Endothelial cell of umbilical vein (primary cell): ENCODE results near the gene ENOPH1. TPM values are rescaled to one million over a fixed set of nuclear protein-coding genes. Genes with fewer than 3 reads are reported as not detected.

Experiments
- BruUV-seq: library from RNA; stranded (reverse); fragments of 400-500 nt; replicated peaks from 2 replicates; lab custom pipeline; 2021; lab: Mats Ljungman, UMichigan
- CTCF ChIA-PET: fragments of 300-600, 350-600 bp; sonication (Branson Sonifier 250); formaldehyde crosslinking; loops from one replicate; lab custom pipeline; 2021; ENCODE audit warnings: antibody characterized with exemption, inconsistent platforms; lab: Charles Lee
- POLR2A ChIA-PET: fragments of 300-600, 350-600 bp; sonication (Branson Sonifier 250); formaldehyde crosslinking; loops from one replicate; lab custom pipeline; 2021; ENCODE audit warnings: antibody characterized with exemption, inconsistent platforms; lab: Charles Lee
- DNase-seq: peaks from one replicate; pipeline ENCODE4 v3.0.0-alpha.2; 2011; ENCODE audit warnings: low read depth, low spot score
- FAIRE-seq: peaks from 2 replicates; lab custom pipeline; 2011; peaks lifted over from hg19 to GRCh38; lab: Jason Lieb, UNC
- H2AFZ ChIP-seq: 2 replicates; pipeline ENCODE4 v1.6.0; 2012; ENCODE audit warnings: low read depth, low read length, control low read depth, inconsistent platforms
- H3K27ac ChIP-seq: 2 replicates; pipeline ENCODE4 v1.5.1; 2011; ENCODE audit warnings: low read depth, mild to moderate bottlenecking, control low read depth, low read length, moderate library complexity; ENCODE audit not compliant: insufficient read depth
- H3K27me3 ChIP-seq, 2 experiments: 2 replicates each; pipeline versions ENCODE4 v1.6.0 to v1.6.1; 2011; ENCODE audit warnings: low read length in 2 of 2, mixed read lengths in 1 of 2; ENCODE audit not compliant: control insufficient read depth in 2 of 2, insufficient read depth in 2 of 2
- H3K36me3 ChIP-seq, 2 experiments: 2 replicates in 1 of 2; 3 replicates in 1 of 2; pipeline ENCODE4 v1.5.1; 2011; ENCODE audit warnings: low read length in 2 of 2, mild to moderate bottlenecking in 1 of 2, moderate library complexity in 1 of 2; ENCODE audit not compliant: control insufficient read depth in 2 of 2, insufficient read depth in 2 of 2; ENCODE audit errors: extremely low read depth in 1 of 2
- H3K4me1 ChIP-seq: 3 replicates; pipeline ENCODE4 v1.5.1; 2011; ENCODE audit warnings: mild to moderate bottlenecking, low read length; ENCODE audit not compliant: control insufficient read depth, insufficient read depth; ENCODE audit errors: extremely low read depth
- H3K4me2 ChIP-seq: 2 replicates; pipeline ENCODE4 v1.6.1; 2011; ENCODE audit warnings: low read length, control low read depth, mixed read lengths; ENCODE audit not compliant: insufficient read depth
- H3K4me3 ChIP-seq, 3 experiments: fragments of 200-600 bp in 1 of 3; sonication (generic), shearing (Covaris generic) in 1 of 3; replicated peaks in 1 of 3; 2 replicates each; pipeline ENCODE4 v1.5.1; 2011 to 2016; ENCODE audit warnings: control low read depth in 3 of 3, low read length in 3 of 3, mild to moderate bottlenecking in 2 of 3, inconsistent platforms in 1 of 3, low read depth in 1 of 3, moderate library complexity in 1 of 3; ENCODE audit not compliant: insufficient read depth in 1 of 3
- H3K79me2 ChIP-seq: 2 replicates; pipeline ENCODE4 v1.6.0; 2012; ENCODE audit warnings: low read length, inconsistent platforms; ENCODE audit not compliant: control insufficient read depth, insufficient read depth
- H3K9ac ChIP-seq: replicated peaks from 2 replicates; pipeline ENCODE3; 2011; ENCODE audit warnings: low read length, control low read depth; ENCODE audit not compliant: insufficient read depth; ENCODE audit errors: extremely low read depth
- H3K9me1 ChIP-seq: replicated peaks from 3 replicates; pipeline ENCODE4 v1.6.0; 2011; ENCODE audit warnings: mild to moderate bottlenecking, low read length; ENCODE audit not compliant: control insufficient read depth, insufficient read depth; ENCODE audit errors: extremely low read depth
- H3K9me3 ChIP-seq: replicated peaks from 2 replicates; pipeline ENCODE4 v1.5.1; 2012; ENCODE audit warnings: low read length, inconsistent platforms; ENCODE audit not compliant: control insufficient read depth, insufficient read depth
- H4K20me1 ChIP-seq: replicated peaks from 2 replicates; pipeline ENCODE3; 2011; ENCODE audit warnings: mild to moderate bottlenecking, low read length; ENCODE audit not compliant: control insufficient read depth, insufficient read depth; ENCODE audit errors: extremely low read depth
- CTCF ChIP-seq, 2 donors: IDR thresholded peaks; 1 replicate in 1 of 2; 2 replicates in 1 of 2; pipeline ENCODE4 v1.5.1; 2011; ENCODE audit warnings: low read length in 2 of 2, mild to moderate bottlenecking in 2 of 2, moderate library complexity in 2 of 2, control low read depth in 1 of 2, inconsistent platforms in 1 of 2, low read depth in 1 of 2; ENCODE audit not compliant: insufficient read depth in 1 of 2; ENCODE audit errors: extremely low read depth in 1 of 2
- EZH2 ChIP-seq: IDR thresholded peaks from 2 replicates; pipeline ENCODE4 v1.6.1; 2012; ENCODE audit warnings: borderline replicate concordance, low read depth, mild to moderate bottlenecking, moderate library complexity, low read length, inconsistent platforms; ENCODE audit not compliant: severe bottlenecking
- FOS ChIP-seq: IDR thresholded peaks from 2 replicates; pipeline ENCODE4 v1.6.1; 2011; ENCODE audit warnings: mild to moderate bottlenecking, low read length, moderate library complexity, borderline replicate concordance; ENCODE audit not compliant: insufficient read depth
- GATA2 ChIP-seq: IDR thresholded peaks from 2 replicates; pipeline ENCODE4 v1.7.0; 2011; ENCODE audit warnings: low read depth, mild to moderate bottlenecking, moderate library complexity, mixed read lengths, low read length; ENCODE audit not compliant: insufficient read length, insufficient read depth
- JUN ChIP-seq: IDR thresholded peaks from 2 replicates; pipeline ENCODE4 v1.6.1; 2011; ENCODE audit warnings: borderline replicate concordance, low read depth; ENCODE audit not compliant: insufficient read length, insufficient read depth
- MYC ChIP-seq: IDR thresholded peaks from one replicate; pipeline ENCODE4 v1.6.1; 2011; ENCODE audit warnings: mild to moderate bottlenecking, low read depth, low read length
- POLR2A ChIP-seq: IDR thresholded peaks from 2 replicates; pipeline ENCODE4 v1.6.1; 2012; ENCODE audit warnings: low read depth, mild to moderate bottlenecking, control low read depth, low read length
- dilution Hi-C: fragments of 300-500 bp; cut with MboI; formaldehyde crosslinking; loops from one replicate; pipeline ENCODE4 v1.15.0; 2019; ENCODE audit warnings: low sequenced_read_pairs; ENCODE audit not compliant: extremely low pct_ligation_motif_present
- intact Hi-C: fragments of 100-400 bp; cut with micrococcal nuclease; formaldehyde crosslinking; loops from one replicate; pipeline ENCODE4 v1.10.0; 2022
- polyA plus RNA-seq, 4 experiments: library from polyadenylated mRNA; depleted of rRNA in 3 of 4; stranded (reverse) in 3 of 4; unstranded in 1 of 4; fragments of >200 nt; gene quantifications; 2 replicates each; pipeline versions ENCODE4 v1.2.1 to v1.2.3, GENCODE V29; 2011 to 2012; ENCODE audit warnings: missing spikeins in 1 of 4
- total RNA-seq: library from RNA; stranded (reverse); gene quantifications from 2 replicates; pipeline ENCODE4 v1.2.3, GENCODE V29; 2021

The ENOPH1 gene
- total and polyA plus RNA-seq, 2 donors (not counting 3 experiments of a cell fraction or from before 2014, with no cell fraction given) = 11.1 to 35.0 TPM

GRCh38 chr4:82489076-82489475 lies 58.7 kb downstream of the ENOPH1 start:
- TF ChIP-seq JUN (no peak), CTCF (IDR thresholded peaks at IDR 0.05; ENCODE audit: extremely low read depth in 1 of 2, insufficient read depth in 1 of 2, low read depth in 1 of 2, low read length in 2 of 2) (no peak), EZH2 (no peak), MYC (no peak), POLR2A (no peak), FOS (no peak), GATA2 (no peak)
- no peak for FAIRE-seq
- H3K79me2 ChIP-seq = no peaks in the 10 kb centered on the region

More at GRCh38 chr4:82489076-82489475, 58.7 kb downstream of the ENOPH1 start:
- BruUV-seq = no TSS peak
- Histone ChIP-seq H3K9ac (no peak overlapping the region), H3K9me3 (no peaks in the 10 kb centered on the region), H4K20me1 (no peaks in the 10 kb centered on the region), H3K27me3 (no peaks in the 10 kb centered on the region), H3K36me3 (no peaks in the 10 kb centered on the region), H3K27ac (no peak overlapping the region), H2AFZ (no peak overlapping the region), H3K4me1 (no peaks in the 10 kb centered on the region), H3K4me2 (no peak overlapping the region), H3K4me3 (no peak overlapping the region), H3K9me1 (no peaks in the 10 kb centered on the region)
- intact Hi-C loops (no loop called here), dilution Hi-C loops (no loop called here)
- ChIA-PET CTCF (interaction anchor here (1.2 to 5.5 kb wide), 4 partner anchors 9 to 250 kb away, joined by 4 to 29 read pairs (median 8); no protein-coding TSS in a partner anchor), POLR2A (no interaction called here)
- DNase-seq = no peak
